OCI-LY7 (cell line): ENCODE results near the gene FLNB. TPM values are rescaled to one million over a fixed set of nuclear protein-coding genes. Genes with fewer than 3 reads are reported as not detected.

Experiments
- BruUV-seq: library from RNA; stranded (reverse); fragments of 400-500 nt; replicated peaks from 2 replicates; lab custom pipeline; 2021; lab: Mats Ljungman, UMichigan
- CTCF ChIA-PET: fragments of 300-600 bp; sonication (Branson Sonifier 250); formaldehyde crosslinking; loops from one replicate; lab custom pipeline; 2022; ENCODE audit warnings: antibody characterized with exemption; ENCODE audit not compliant: unreplicated experiment; lab: Charles Lee
- POLR2A ChIA-PET: fragments of 300-600 bp; sonication (Branson Sonifier 250); formaldehyde crosslinking; loops from one replicate; lab custom pipeline; 2022; ENCODE audit warnings: antibody characterized with exemption; lab: Charles Lee
- DNase-seq: peaks from one replicate; pipeline ENCODE4 v3.0.0-alpha.2; 2015; ENCODE audit warnings: low spot score
- H2AFZ ChIP-seq: fragments of 200-600 bp; sonication (generic), shearing (Covaris generic); 2 replicates; pipeline ENCODE4 v1.6.1; 2014; ENCODE audit warnings: mild to moderate bottlenecking, antibody characterized with exemption, low read length, moderate library complexity
- H3K27ac ChIP-seq: fragments of 200-600 bp; sonication (generic); 2 replicates; pipeline ENCODE4 v1.5.1; 2014; ENCODE audit warnings: mixed run types, low read depth, mild to moderate bottlenecking, moderate library complexity, low read length, inconsistent platforms; ENCODE audit not compliant: poor library complexity, severe bottlenecking
- H3K36me3 ChIP-seq: fragments of 200-600 bp; sonication (generic); 2 replicates; pipeline ENCODE4 v1.6.1; 2014; ENCODE audit warnings: mild to moderate bottlenecking, antibody characterized with exemption, low read length, moderate library complexity, mixed read lengths; ENCODE audit not compliant: insufficient read depth
- H3K4me1 ChIP-seq: fragments of 200-600 bp; sonication (generic); 2 replicates; pipeline ENCODE4 v1.5.1; 2014; ENCODE audit warnings: mild to moderate bottlenecking, low read length; ENCODE audit not compliant: insufficient read depth, poor library complexity, severe bottlenecking
- H3K4me2 ChIP-seq: fragments of 200-600 bp; sonication (generic); 2 replicates; pipeline ENCODE4 v1.6.1; 2014; ENCODE audit warnings: mild to moderate bottlenecking, low read length
- H3K4me3 ChIP-seq: fragments of 200-600 bp; sonication (generic); 2 replicates; pipeline ENCODE4 v1.5.1; 2014; ENCODE audit warnings: mild to moderate bottlenecking, low read depth, low read length; ENCODE audit not compliant: poor library complexity, severe bottlenecking
- H3K79me2 ChIP-seq: fragments of 200-600 bp; sonication (generic); 2 replicates; pipeline ENCODE4 v1.6.1; 2016; ENCODE audit warnings: low read depth, mild to moderate bottlenecking, low read length, moderate library complexity, mixed read lengths; ENCODE audit not compliant: insufficient read depth
- H3K9me2 ChIP-seq: fragments of 200-600 bp; sonication (generic); 2 replicates; pipeline ENCODE4 v1.6.1; 2016; ENCODE audit warnings: mild to moderate bottlenecking, low read length, mixed read lengths; ENCODE audit not compliant: insufficient read depth
- H3K9me3 ChIP-seq: fragments of 200-600 bp; sonication (generic); 2 replicates; pipeline ENCODE4 v1.6.1; 2014; ENCODE audit warnings: mild to moderate bottlenecking, mixed run types, low read length, mixed read lengths
- H4K20me1 ChIP-seq: fragments of 200-600 bp; sonication (generic); 2 replicates; pipeline ENCODE4 v1.6.1; 2014; ENCODE audit warnings: mild to moderate bottlenecking, antibody characterized with exemption, low read length, moderate library complexity, mixed read lengths; ENCODE audit not compliant: insufficient read depth
- CTCF ChIP-seq: fragments of 200-600 bp; sonication (generic); conservative IDR thresholded peaks from 2 replicates; pipeline ENCODE4 v1.5.1; 2014; ENCODE audit warnings: mild to moderate bottlenecking, antibody characterized with exemption, low read length, moderate library complexity, mixed read lengths
- EZH2phosphoT487 ChIP-seq: fragments of 200-600 bp; sonication (generic); IDR thresholded peaks from 2 replicates; pipeline ENCODE4 v1.6.1; 2018; ENCODE audit warnings: low read depth, borderline replicate concordance, mild to moderate bottlenecking, mixed run types, antibody characterized with exemption, low read length, moderate library complexity, mixed read lengths
- intact Hi-C: fragments of 100-400 bp; cut with micrococcal nuclease; formaldehyde crosslinking; loops from one replicate; pipeline ENCODE4 v1.10.0; 2022; ENCODE audit not compliant: unreplicated experiment
- total RNA-seq, 2 experiments: library from RNA; depleted of rRNA in 1 of 2; stranded (reverse); fragments of >200 nt in 1 of 2; shearing (Covaris generic) in 1 of 2; gene quantifications; 2 replicates each; pipeline ENCODE4 v1.2.3, GENCODE V29; 2014 to 2022

Gene FLNB
- total RNA-seq, 2 experiments from 2014 or later, result 29.9 to 39.1 TPM

GRCh38 chr3:58065700-58066167, 57.5 kb downstream of the FLNB start:
- ChIA-PET CTCF (no interaction called here), POLR2A (interaction anchor here (0.9 kb wide), 1 partner anchor 44 kb away, joined by 3 read pairs; no protein-coding TSS in a partner anchor)
- no peak overlapping the region for H3K4me2 ChIP-seq
- H3K27ac ChIP-seq, result no peak overlapping the region
- H3K79me2 ChIP-seq, result no peaks in the 10 kb centered on the region
- no peaks in the 10 kb centered on the region for H3K4me1 ChIP-seq
- H3K9me3 ChIP-seq, result no peaks in the 10 kb centered on the region
- no peak for TF ChIP-seq EZH2phosphoT487
- no peak for TF ChIP-seq CTCF
- no peaks in the 10 kb centered on the region for H3K36me3 ChIP-seq
- intact Hi-C loops, result no loop called here
- H4K20me1 ChIP-seq, result no peaks in the 10 kb centered on the region
- no peaks in the 10 kb centered on the region for H3K9me2 ChIP-seq
- no TSS peak for BruUV-seq
- no peak for DNase-seq
- H3K4me3 ChIP-seq, result no peak overlapping the region
- H2AFZ ChIP-seq, result no peak overlapping the region

GRCh38 chr3:58066842-58067241, 58.6 kb downstream of the FLNB start:
- BruUV-seq, result no TSS peak

More at GRCh38 chr3:58066842-58067241, 58.6 kb downstream of the FLNB start:
- Histone ChIP-seq H2AFZ (no peak overlapping the region), H3K79me2 (no peaks in the 10 kb centered on the region), H4K20me1 (no peaks in the 10 kb centered on the region), H3K9me2 (no peaks in the 10 kb centered on the region), H3K9me3 (no peaks in the 10 kb centered on the region), H3K4me1 (no peaks in the 10 kb centered on the region), H3K36me3 (no peaks in the 10 kb centered on the region), H3K4me3 (no peak overlapping the region), H3K4me2 (no peak overlapping the region), H3K27ac (no peak overlapping the region)
- ChIA-PET CTCF (no interaction called here), POLR2A (no interaction called here)
- TF ChIP-seq CTCF (no peak), EZH2phosphoT487 (no peak)
- intact Hi-C loops, result no loop called here
- DNase-seq, result no peak
